Suprapubic skin (tissue), 4 donors: ENCODE data around the gene KLHL29.

Source experiments
- EP300 ChIP-seq: sonication (generic); formaldehyde crosslinking; IDR thresholded peaks from one replicate; pipeline ENCODE4 v1.6.1; 2017; ENCODE audit warnings: antibody characterized with exemption
- POLR2AphosphoS5 ChIP-seq, 3 donors: sonication (generic); formaldehyde crosslinking; IDR thresholded peaks; one replicate each; pipeline ENCODE4 v1.6.1; 2017; ENCODE audit warnings: antibody characterized with exemption in 3 of 3
- TF ChIP-seq, protein P1 (sequence below), 2 donors: fragments of 200-600 bp in 1 of 2; fragments of 450-650 bp in 1 of 2; sonication (generic) in 1 of 2; IDR thresholded peaks; one replicate each; pipeline ENCODE4 v1.5.1; 2016 to 2019; ENCODE audit warnings: antibody characterized with exemption in 2 of 2, mild to moderate bottlenecking in 1 of 2, moderate library complexity in 1 of 2

DNA sequence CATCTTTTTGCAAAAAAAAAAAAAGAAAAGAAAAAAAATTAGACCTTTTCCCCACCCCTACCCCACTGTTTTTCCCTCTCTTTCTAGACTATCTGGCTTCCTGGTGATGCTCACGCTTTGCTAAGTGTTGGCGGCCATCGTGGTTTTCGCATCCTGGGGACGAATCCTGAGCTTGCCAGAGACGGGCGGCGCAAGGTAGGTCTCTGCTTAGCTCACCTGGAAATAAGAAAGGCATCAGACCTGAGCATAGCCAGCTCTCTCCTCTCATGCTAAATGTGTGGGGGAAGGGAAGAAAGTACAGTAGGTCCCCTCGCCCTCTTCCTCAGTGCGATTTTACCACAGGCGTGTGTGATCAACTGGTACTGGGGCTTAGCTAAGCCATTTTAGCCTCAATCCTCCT is 90.5 kb downstream of the KLHL29 start:
- TF ChIP-seq, protein P1, sequence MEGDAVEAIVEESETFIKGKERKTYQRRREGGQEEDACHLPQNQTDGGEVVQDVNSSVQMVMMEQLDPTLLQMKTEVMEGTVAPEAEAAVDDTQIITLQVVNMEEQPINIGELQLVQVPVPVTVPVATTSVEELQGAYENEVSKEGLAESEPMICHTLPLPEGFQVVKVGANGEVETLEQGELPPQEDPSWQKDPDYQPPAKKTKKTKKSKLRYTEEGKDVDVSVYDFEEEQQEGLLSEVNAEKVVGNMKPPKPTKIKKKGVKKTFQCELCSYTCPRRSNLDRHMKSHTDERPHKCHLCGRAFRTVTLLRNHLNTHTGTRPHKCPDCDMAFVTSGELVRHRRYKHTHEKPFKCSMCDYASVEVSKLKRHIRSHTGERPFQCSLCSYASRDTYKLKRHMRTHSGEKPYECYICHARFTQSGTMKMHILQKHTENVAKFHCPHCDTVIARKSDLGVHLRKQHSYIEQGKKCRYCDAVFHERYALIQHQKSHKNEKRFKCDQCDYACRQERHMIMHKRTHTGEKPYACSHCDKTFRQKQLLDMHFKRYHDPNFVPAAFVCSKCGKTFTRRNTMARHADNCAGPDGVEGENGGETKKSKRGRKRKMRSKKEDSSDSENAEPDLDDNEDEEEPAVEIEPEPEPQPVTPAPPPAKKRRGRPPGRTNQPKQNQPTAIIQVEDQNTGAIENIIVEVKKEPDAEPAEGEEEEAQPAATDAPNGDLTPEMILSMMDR (IDR thresholded peaks at IDR 0.05) = no peak
- TF ChIP-seq EP300 (no peak), POLR2AphosphoS5 (IDR thresholded peaks at IDR 0.05) (no peak)
